ENCODE measurements around the gene FGD6.

The FGD6 gene

GRCh38 chr12:95073698-95074520 is 143.4 kb downstream of the FGD6 start:
- DNase-seq = no peak

GRCh38 chr12:95072900-95073697 is 144.2 kb downstream of the FGD6 start, which contains the start of gene NR2C1:
Gene NR2C1 (minus strand): TSS chr12:95073618. CDS start chr12:95067384, 6,234 bp downstream.
- DNase-seq = peak; percentile 92 to 97

GRCh38 chr12:95070378-95070777 is 146.9 kb downstream of the FGD6 start:
- DNase-seq = no peak

GRCh38 chr12:95066091-95066855 is 151.0 kb downstream of the FGD6 start:
- DNase-seq = no peak

GRCh38 chr12:95060951-95061350 is 156.3 kb downstream of the FGD6 start:
- no peak for DNase-seq

- DNase-seq = no peak
Observed at GRCh38 chr12:95059984-95060383, 157.3 kb downstream of the FGD6 start.

GRCh38 chr12:95057424-95057823 is 159.8 kb downstream of the FGD6 start:
- DNase-seq = no peak

GRCh38 chr12:95055057-95055456 is 162.2 kb downstream of the FGD6 start:
- DNase-seq = no peak

- DNase-seq = no peak
Observed at GRCh38 chr12:95054206-95054605, 163.1 kb downstream of the FGD6 start.

GRCh38 chr12:95051241-95051640 is 166.0 kb downstream of the FGD6 start:
- no peak for DNase-seq

GRCh38 chr12:95037906-95038305 is 179.4 kb downstream of the FGD6 start:
- no peak for DNase-seq

GRCh38 chr12:95034750-95035149 is 182.5 kb downstream of the FGD6 start:
- no peak for DNase-seq

All from NCI-H526 (cell line).